ENCODE measurements around the gene TMEM232. TPM values are rescaled to one million over a fixed set of nuclear protein-coding genes. Genes with fewer than 3 reads are reported as not detected.

Gene TMEM232
- total RNA-seq, 2 donors from 2014 or later, result 1.7 to 2.1 TPM

GRCh38 chr5:110371011-110371724, 355.3 kb downstream of the TMEM232 start:
- no peak for ATAC-seq
- intact Hi-C loops (cut with DNase I), result no loop called here
- DNase-seq, result no peak

Small RNAs within 50 kb of the gene (microRNA-seq; reads per million reads assigned to microRNA genes)
- gene MIR548F3, result 0 reads per million in 2 donors

Other genes starting within 250 kb of the TMEM232 start
- gene SLC25A46, start 12.3 kb upstream of the TMEM232 start, total RNA-seq, result 10 to 100 TPM; 39.2 to 43.3 TPM

Measured in left cardiac atrium (tissue), 4 donors.